Stimulated activated CD4-positive, alpha-beta T cell treated with anti-CD3 and anti-CD28 coated beads, TNF-alpha, amount 100 ng/mL, for 1 hour (primary cell): ENCODE measurements around the gene CASTOR2.
"Not testable (repeated sequence)": the region's sequence is repeated elsewhere in the genome, so short reads cannot be mapped to it uniquely, and the experiment has no call there.

Experiments used
- DNase-seq, 3 donors: peaks; one replicate each; pipeline ENCODE4 v3.0.0-alpha.2; 2020; ENCODE audit warnings: low read depth in 3 of 3, low spot score in 1 of 3

Gene CASTOR2

GRCh38 chr7:75050501-75050900 is 86.0 kb downstream of the CASTOR2 start:
- no peak for DNase-seq

GRCh38 chr7:75054744-75055143 is 90.2 kb downstream of the CASTOR2 start:
- DNase-seq: no peak

GRCh38 chr7:75055155-75055554 is 90.7 kb downstream of the CASTOR2 start:
- no peak for DNase-seq

DNA sequence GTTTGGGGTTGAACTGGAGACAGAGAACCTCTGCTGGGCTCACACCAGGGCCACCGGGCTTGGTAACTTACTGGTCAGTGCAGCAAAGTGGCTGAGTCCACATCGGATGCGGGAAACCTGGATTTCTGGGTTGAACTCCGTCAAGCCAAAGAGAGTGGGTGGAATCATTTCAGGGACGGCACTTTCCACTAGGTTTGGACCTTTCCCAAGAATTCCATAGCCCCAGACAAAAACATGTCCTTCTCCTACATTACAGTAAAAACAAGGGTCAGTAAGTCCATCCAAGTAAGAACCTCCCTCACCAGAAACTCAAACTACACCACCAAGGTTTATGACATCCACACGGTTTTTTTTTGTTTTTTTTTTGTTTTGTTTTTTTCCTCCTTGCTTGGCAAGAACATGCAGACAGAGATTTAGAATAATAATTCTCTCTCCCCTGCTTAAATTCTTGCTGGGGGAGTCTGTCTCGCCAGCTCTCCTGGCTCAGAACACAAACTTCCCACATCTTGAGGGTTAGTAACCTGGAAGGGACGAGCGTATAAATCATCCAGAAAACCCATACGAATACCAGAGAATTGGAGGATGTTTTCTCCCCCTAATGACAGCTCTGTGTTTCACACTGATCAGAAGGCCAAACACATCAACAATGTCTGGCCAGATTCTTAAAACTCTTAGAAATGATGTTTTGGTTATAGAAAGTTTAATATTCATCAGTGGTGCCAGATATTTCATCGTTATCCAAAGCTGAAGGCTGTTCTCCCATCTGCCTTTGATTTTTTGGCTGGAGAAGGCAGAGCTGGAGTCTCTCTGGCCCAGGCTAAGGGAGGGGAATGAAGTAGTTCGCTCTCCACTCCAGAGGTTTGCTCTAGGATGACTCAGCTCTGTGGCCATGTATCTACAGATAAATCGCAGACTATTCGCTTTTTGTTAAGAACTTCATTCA is 91.6 kb downstream of the CASTOR2 start:
- DNase-seq: no peak

DNA sequence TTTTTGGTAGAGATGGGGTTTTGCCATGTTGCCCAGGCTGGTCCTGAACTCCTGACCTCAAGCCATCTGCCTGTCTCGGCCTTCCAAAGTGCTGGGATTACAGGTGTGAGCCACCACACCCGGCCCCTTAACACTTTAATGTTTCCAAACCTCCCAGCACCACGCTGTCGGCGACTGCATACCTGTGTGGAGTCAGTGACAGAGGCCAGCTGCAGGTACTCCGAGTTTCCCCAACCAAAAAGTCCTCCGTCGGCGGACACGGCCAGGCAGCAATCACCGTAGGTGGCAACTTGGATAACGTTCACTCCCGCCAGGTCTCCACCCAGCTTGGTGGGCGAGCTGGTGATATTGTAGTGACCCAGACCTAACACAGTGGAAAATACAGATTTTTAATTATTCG is 93.9 kb downstream of the CASTOR2 start:
- DNase-seq: no peak

DNA sequence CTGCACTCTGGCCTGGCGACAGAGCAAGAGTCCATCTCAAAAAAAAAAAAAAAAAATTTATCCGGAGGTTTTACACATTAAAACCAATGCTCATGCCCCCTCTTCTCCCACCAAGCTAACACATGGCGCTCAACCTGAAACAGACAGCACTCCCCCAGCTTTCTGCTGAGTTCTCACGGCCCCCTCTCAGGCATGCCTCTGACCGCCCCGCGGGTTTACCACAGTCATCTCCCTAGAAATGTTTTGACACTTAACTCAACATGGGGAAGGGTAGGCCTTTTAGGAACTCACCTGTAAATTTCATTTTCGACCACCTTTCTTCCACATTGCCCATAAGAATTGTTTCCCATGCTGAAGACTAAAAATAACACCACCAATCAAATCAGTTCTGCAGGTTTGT is 99.8 kb downstream of the CASTOR2 start:
- no peak for DNase-seq

DNA sequence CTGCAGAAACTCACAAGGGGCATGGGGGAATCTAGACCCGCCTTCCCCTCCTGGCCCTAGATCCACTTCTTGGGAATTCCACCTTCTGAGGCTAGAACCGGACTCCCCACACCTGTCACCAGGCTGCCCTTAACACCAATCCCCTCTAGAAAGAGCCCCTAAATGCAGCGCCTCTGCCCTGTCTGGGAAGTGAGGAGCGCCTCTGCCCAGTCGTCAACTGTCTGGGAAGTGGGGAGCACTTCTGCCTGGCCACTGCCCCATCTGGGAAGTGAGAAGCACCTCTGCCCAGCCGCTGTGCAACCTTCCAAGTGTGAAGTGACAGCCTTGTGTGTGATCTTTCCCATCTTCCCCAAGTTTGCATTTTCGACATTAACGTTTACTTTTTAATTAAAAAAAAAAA is 100.3 kb downstream of the CASTOR2 start:
- DNase-seq: no peak

GRCh38 chr7:75066521-75066920 is 102.0 kb downstream of the CASTOR2 start:
- no peak for DNase-seq

DNA sequence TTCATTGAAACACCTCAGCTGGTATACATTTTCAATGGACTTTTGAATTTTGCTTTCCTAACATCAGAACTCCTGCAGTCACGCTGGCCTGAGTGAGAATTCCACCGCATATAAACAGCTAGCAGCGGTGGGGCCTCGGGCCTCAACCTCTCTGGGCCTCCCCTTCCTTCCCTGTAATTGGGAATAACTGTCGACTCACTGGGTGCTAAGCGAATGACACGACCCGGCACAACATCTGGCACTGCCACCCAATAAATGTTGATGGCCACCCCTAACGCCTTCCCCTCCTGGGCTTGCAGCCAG is 108.4 kb downstream of the CASTOR2 start:
- no peak for DNase-seq

- not testable (repeated sequence) for DNase-seq
Measured at GRCh38 chr7:75074262-75074641, 109.7 kb downstream of the CASTOR2 start.
